BE2C (cell line): ENCODE data around the gene ADRA1B.

Source experiments
- DNase-seq: peaks from one replicate; pipeline ENCODE4 v3.0.0-alpha.2; 2020
- H3K27me3 ChIP-seq: fragments of 250-450 bp; sonication (Bioruptor Pico); 2 replicates; pipeline ENCODE4 v1.5.1; 2020; ENCODE audit warnings: mild to moderate bottlenecking
- H3K36me3 ChIP-seq: fragments of 250-450 bp; sonication (Bioruptor Pico); 2 replicates; pipeline ENCODE4 v1.5.1; 2020; ENCODE audit warnings: mild to moderate bottlenecking
- H3K4me1 ChIP-seq: fragments of 250-450 bp; sonication (Bioruptor Pico); 2 replicates; pipeline ENCODE4 v1.5.1; 2020
- H3K4me3 ChIP-seq: 2 replicates; pipeline ENCODE4 v1.5.1; 2011; ENCODE audit warnings: low read depth, low read length
- H3K9me3 ChIP-seq: fragments of 250-450 bp; sonication (Bioruptor Pico); 2 replicates; pipeline ENCODE4 v1.5.1; 2020
- TF ChIP-seq, protein P1 (sequence below): IDR thresholded peaks from 2 replicates; pipeline ENCODE4 v1.5.1; 2012; ENCODE audit warnings: mild to moderate bottlenecking, low read depth, low read length

ADRA1B gene

DNA sequence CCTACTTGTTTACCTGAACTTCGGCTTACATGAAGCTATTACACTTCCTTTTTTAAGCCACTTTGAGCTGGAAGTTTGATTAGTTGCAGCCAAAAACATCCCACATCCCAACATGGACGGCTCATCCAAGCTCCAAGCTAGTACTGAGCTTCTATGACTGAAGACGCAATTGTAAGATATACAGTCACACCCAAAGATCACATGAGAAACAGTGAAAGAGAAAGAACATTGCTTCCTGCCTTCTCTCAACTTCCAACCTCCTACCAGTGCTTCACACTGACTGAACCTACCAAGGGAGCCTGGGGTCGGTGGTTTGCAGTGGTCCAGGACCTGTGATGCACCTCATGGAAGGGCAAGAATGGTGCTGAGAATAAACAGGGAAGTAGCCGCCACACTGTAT, 27.4 kb upstream of the ADRA1B start:
- no peaks in the 10 kb centered on the region for H3K9me3 ChIP-seq
- DNase-seq: no peak
- H3K27me3 ChIP-seq: peaks cover 3% of the 10 kb centered on the region; the same call in 1 of the 2 replicates
- TF ChIP-seq, protein P1, sequence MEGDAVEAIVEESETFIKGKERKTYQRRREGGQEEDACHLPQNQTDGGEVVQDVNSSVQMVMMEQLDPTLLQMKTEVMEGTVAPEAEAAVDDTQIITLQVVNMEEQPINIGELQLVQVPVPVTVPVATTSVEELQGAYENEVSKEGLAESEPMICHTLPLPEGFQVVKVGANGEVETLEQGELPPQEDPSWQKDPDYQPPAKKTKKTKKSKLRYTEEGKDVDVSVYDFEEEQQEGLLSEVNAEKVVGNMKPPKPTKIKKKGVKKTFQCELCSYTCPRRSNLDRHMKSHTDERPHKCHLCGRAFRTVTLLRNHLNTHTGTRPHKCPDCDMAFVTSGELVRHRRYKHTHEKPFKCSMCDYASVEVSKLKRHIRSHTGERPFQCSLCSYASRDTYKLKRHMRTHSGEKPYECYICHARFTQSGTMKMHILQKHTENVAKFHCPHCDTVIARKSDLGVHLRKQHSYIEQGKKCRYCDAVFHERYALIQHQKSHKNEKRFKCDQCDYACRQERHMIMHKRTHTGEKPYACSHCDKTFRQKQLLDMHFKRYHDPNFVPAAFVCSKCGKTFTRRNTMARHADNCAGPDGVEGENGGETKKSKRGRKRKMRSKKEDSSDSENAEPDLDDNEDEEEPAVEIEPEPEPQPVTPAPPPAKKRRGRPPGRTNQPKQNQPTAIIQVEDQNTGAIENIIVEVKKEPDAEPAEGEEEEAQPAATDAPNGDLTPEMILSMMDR: no peak
- H3K4me1 ChIP-seq: no peaks in the 10 kb centered on the region
- H3K36me3 ChIP-seq: no peaks in the 10 kb centered on the region
- no peak overlapping the region for H3K4me3 ChIP-seq

- peaks cover 3% of the 10 kb centered on the region; the same call in 1 of the 2 replicates for H3K27me3 ChIP-seq
- H3K36me3 ChIP-seq: no peaks in the 10 kb centered on the region
- TF ChIP-seq, protein P1: no peak
- no peaks in the 10 kb centered on the region for H3K4me1 ChIP-seq
- no peak for DNase-seq
- H3K9me3 ChIP-seq: no peaks in the 10 kb centered on the region
- H3K4me3 ChIP-seq: no peak overlapping the region
These were observed 26.1 kb upstream of the ADRA1B start for GRCh38 chr5:159890141-159890540.

DNA sequence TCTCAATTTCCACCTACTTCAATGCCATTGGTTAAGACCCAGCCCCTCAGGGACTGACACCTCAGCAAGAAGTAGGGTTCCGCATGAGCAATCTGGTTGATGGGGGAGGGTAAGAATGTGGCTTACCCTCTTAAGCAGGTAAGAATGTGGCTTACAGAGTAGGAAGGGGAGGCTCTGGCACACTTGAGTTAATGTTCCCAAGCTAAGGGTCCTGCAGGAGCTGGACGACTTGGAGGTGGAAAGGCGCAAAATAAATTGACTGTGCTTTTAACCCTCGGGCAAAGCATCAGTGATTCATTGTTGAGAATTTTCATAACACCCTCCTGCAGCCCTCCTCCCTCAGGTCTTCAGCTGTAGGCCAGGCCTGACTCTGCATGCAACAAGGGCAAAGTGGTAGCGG, 24.9 kb upstream of the ADRA1B start:
- Histone ChIP-seq H3K4me3 (no peak overlapping the region), H3K4me1 (no peaks in the 10 kb centered on the region), H3K27me3 (peaks cover 5% of the 10 kb centered on the region; the same call in 1 of the 2 replicates), H3K9me3 (no peaks in the 10 kb centered on the region), H3K36me3 (no peaks in the 10 kb centered on the region)
- TF ChIP-seq, protein P1: no peak
- DNase-seq: no peak

DNA sequence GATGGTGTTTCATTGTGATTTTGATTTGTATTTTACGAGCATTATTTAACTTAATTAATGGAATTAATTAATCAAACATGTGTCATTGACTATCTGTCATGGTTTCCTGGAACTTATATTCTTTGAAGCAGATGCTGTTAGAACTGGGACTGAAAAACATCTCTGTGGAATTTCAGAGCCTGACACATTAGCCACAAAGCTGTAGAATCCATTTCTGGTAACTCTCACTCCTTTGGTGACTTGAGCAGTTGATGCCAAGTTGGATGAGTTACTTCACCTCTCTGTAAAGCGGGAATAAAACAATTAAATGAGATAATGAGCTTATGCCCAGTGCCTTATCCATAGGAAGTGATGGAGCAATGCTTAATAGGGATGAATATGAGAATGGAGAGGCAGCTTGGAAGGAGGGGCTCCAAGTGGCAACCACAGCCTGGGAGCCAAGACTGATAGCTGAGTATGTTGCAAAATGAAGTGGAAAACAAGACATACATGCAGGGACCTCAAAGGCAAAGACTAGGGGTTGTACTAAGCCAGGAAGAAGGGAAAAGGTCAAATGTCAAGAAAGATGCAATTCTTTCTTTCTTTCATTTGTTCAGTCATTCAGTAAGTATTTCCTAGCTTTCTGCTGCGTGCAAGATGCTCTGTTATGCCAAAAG, 23.1 kb upstream of the ADRA1B start:
- DNase-seq: no peak
- Histone ChIP-seq H3K4me1 (no peaks in the 10 kb centered on the region), H3K9me3 (no peaks in the 10 kb centered on the region), H3K36me3 (no peaks in the 10 kb centered on the region), H3K27me3 (peaks cover 20% of the 10 kb centered on the region), H3K4me3 (no peak overlapping the region)
- TF ChIP-seq, protein P1: no peak

GRCh38 chr5:159894149-159894720, 22.0 kb upstream of the ADRA1B start:
- Histone ChIP-seq H3K36me3 (no peaks in the 10 kb centered on the region), H3K9me3 (no peaks in the 10 kb centered on the region), H3K27me3 (peaks cover 29% of the 10 kb centered on the region), H3K4me1 (no peaks in the 10 kb centered on the region), H3K4me3 (no peak overlapping the region)
- DNase-seq: no peak
- TF ChIP-seq, protein P1: no peak

DNA sequence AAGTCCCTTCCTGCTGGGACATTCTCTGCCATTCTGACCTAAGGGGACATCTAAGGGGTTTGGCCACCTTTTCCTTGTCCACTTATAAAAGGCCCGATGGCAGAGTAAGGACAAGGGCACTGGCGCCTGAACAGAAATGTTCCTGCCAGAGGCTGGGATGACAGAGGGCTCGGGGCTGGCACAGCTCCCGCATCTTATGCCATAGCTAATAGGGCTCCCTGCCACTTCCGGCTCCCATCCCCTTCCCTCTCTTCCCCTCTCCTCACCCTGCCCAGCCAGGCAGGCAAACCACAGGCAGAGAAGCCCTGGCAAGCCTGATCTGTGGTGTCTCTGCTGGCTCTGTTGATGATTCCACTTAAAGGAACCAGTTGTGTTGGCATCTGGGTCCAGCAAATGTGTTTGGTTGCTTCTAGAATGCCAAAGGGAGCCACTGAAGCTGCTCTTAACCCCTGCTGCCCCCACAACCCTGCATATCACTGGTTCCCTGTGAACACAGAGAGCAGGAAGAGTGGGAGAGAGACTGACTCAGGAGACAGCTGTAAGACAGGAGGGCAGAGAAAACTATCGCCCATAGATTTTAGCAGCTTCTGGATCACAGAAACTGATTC, 18.4 kb upstream of the ADRA1B start:
- H3K27me3 ChIP-seq: peaks cover 32% of the 10 kb centered on the region
- no peaks in the 10 kb centered on the region for H3K36me3 ChIP-seq
- no peaks in the 10 kb centered on the region for H3K9me3 ChIP-seq
- TF ChIP-seq, protein P1: no peak
- H3K4me3 ChIP-seq: no peak overlapping the region
- H3K4me1 ChIP-seq: no peaks in the 10 kb centered on the region
- no peak for DNase-seq
